ENCODE data around the gene GDF2.

Gene GDF2

DNA sequence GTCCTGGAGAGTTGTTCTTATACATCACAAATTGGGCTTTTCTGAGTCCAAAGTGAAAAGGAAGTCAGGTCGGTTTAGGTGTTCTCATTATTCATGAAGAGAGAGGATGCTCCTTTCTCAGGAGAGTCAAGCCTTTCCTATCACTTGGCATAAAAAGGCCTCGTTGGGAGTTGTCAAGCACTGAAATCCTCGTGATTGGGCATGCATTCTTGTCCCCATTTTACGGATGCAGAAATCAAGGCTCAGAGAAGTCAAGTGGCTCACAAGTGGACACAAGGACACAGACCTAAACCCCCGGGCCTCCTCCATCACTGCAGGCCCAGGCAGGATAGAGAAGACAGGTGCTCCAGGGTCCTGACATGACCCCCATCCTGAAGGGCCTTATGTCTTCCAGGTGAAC is 34.5 kb downstream of the GDF2 start:
- DNase-seq: no peak

DNA sequence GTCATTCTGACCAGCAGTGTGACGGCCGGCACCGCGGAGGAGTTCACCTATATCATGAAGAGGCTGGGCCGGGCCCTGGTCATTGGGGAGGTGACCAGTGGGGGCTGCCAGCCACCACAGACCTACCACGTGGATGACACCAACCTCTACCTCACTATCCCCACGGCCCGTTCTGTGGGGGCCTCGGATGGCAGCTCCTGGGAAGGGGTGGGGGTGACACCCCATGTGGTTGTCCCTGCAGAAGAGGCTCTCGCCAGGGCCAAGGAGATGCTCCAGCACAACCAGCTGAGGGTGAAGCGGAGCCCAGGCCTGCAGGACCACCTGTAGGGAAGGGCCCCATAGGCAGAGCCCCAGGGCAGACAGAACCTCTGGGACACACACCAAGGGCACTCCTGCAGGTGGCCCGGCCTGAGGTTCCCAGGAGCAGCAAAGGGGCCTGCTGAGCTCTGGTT is 34.9 kb downstream of the GDF2 start:
- DNase-seq: no peak

GRCh38 chr10:47357911-47358310 is 35.7 kb downstream of the GDF2 start:
- DNase-seq: no peak

GRCh38 chr10:47358457-47358856 is 36.2 kb downstream of the GDF2 start:
- DNase-seq: no peak

GRCh38 chr10:47359101-47359500 is 36.8 kb downstream of the GDF2 start:
- DNase-seq: no peak

DNA sequence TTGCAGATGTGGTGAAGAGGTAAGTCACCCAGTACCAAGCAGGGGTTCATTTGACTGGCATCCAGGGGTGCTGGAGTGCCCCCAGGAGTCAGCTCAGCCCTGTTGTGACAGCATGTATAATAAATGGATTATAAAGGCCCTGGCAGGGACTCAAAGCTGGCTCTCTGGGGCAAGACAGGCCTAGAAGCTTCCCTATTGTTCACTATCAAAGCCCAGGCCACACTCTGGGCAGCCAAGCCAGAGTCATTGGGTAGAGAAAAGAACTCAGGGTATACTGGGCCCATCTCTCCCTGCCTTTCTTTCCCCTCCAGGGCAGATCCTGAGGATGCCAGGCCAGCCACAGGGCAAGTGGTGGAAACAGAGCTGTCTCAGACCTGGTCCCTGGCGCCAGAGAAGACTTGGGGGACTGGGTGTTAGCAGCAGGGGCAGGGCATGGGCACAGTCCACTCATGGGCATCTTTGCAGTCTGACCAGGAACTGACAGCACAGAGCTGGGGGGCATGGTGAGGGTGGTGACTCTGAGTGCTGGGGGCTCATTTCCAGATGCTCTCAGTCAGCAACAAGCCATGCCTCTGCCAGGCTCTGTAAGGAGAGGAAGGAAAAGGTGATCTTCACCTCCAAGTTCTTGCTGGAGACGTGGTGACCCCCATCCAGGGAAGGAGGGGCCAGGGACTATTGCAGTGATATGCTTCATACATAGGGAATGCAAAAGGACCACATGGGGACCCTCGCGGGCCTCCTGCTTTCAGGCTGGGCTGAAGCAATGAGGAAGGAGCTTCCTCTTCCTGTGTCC is 37.6 kb downstream of the GDF2 start:
- no peak for DNase-seq

- DNase-seq: no peak
These were observed 38.3 kb downstream of the GDF2 start for GRCh38 chr10:47360419-47361040.

DNA sequence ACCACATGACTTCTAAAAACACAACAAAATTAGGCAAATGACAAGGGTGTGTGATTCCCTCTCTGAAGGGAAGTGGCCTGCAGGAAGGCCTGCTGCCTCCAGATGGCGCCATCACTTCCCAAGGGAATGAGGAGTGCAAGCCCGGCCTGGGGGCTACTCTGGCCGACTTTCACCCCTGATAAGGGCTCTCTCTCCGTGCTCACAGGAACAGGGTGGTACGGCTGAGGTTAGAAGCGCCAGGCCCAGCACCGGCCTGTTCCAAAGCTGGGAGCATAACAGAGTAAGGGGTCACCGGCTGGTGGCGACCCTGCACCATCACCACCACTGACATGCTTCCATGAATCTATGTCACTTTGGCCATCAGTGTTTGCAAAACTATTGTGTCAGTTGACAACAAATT is 39.0 kb downstream of the GDF2 start:
- no peak for DNase-seq

- no peak for DNase-seq
These were observed 39.9 kb downstream of the GDF2 start for GRCh38 chr10:47362199-47362598.

- DNase-seq: no peak
These were observed 41.5 kb downstream of the GDF2 start for GRCh38 chr10:47363781-47364180.

GRCh38 chr10:47364366-47364765 is 42.1 kb downstream of the GDF2 start:
- DNase-seq: no peak

- DNase-seq: no peak
These were observed 42.7 kb downstream of the GDF2 start for GRCh38 chr10:47364911-47365310.

GRCh38 chr10:47365431-47366180 is 43.4 kb downstream of the GDF2 start:
- DNase-seq: no peak

GRCh38 chr10:47366181-47366631 is 44.0 kb downstream of the GDF2 start:
- no peak for DNase-seq

DNA sequence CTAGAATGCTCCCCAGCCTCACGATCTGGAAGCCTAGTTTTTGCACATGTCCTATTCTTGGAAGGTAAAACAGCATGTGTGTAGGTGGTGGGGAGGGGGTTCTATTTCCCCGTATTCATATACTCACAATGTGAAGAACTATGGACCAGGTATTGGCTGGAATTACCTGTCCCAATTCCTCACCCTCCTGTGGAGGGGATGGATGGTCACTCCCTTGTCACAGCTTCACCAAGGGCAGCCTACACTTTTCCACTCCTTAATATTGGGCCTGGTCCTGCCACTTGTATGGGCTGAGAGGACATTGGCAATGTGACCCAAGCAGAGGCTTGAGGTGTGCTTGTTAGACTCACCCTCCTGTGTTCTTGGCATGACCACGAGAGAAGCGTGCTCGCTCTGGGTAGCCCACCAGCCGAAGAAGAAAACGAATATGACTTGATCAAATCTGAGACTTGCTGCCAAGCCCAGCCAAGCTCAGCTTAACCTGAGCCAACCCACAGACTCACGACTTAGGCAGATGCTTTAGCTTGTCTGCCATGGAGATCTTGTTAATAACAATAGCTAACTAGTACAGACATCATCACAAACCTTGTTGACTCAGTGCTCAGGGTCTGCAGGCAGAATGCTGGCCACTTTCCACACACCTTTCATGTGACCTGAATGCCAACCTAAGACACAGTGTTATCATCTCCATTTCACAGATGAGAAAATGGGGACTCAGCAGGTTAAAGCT is 44.6 kb downstream of the GDF2 start:
- DNase-seq: no peak

GRCh38 chr10:47367646-47368045 is 45.4 kb downstream of the GDF2 start:
- DNase-seq: no peak

- DNase-seq: no peak
These were observed 46.4 kb downstream of the GDF2 start for GRCh38 chr10:47368431-47369180.

DNA sequence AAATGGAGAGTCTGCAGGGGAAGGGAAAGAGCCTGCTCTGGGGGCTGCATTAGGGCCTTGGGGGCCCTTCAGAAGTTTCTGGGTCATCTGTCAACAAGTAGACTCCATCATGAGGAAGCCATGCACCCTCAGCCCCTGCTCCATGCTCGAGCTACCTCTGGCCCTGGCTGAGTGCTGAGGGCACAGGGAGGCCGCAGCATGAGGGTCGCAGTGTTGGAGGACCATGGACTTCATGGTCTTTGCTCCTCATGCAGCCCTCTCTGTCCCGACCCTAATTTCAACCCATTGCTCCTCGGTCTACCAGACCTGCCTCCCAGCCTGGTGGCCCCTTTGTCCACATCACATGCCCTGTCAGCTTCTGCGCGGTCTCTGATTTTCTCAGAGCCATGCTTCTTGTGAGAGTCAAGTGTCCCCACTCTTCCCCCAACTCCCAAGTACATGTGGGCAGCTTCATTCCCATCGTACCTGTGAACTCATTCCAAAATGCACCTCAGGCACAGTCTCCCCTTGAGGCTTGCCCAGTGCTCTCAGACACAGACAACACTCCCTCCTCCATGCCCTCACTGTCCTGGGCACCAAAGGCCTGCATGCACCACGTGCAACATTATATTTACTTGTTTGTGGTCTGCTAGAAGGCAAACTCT is 47.1 kb downstream of the GDF2 start:
- no peak for DNase-seq

GRCh38 chr10:47370015-47370767 is 47.9 kb downstream of the GDF2 start:
- no peak for DNase-seq

DNA sequence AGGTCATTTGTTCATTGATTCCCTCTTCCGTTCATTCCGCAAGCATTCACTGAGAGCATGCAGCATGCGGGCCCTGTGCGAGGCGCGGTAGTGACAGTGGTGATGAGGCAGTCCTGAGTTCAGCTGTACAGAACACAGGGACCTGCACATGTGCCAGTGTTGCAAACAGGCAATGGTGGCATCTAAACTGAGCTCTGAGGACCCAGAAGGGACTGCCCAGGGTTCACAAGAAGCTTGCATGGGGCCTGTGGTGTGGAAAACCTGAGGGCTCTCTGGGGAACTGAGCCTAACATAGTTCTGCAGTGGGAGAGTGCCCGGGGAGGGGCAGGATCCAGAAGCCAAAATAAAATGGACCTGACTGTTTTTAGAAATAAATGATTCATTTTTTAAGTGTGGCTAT is 48.6 kb downstream of the GDF2 start:
- DNase-seq: no peak

Measured in stimulated activated CD4-positive, alpha-beta T cell treated with anti-CD3 and anti-CD28 coated beads, Interleukin-4, amount 100 ng/mL, for 4 hours (primary cell).